GM13976 (cell line): ENCODE data around the gene PLEKHH2.

ENCODE experiments used
- DNase-seq: peaks from one replicate; pipeline ENCODE4 v3.0.0; 2012; ENCODE audit warnings: low spot score
- CTCF ChIP-seq: IDR thresholded peaks from 2 replicates; pipeline ENCODE4 v1.5.1; 2012; ENCODE audit warnings: borderline replicate concordance, mild to moderate bottlenecking; ENCODE audit not compliant: insufficient read depth; ENCODE audit errors: extremely low read depth, missing control alignments, control extremely low read depth
- in situ Hi-C: fragments of 300-500 bp; cut with MboI; formaldehyde crosslinking; loops from one replicate; pipeline ENCODE4 v1.12.0; 2022; ENCODE audit warnings: low sequenced_read_pairs, mixed read lengths, inconsistent platforms; ENCODE audit not compliant: unreplicated experiment

The PLEKHH2 gene

GRCh38 chr2:43743706-43744105, 106.6 kb downstream of the PLEKHH2 start:
- DNase-seq, result no peak
- no peak for TF ChIP-seq CTCF
- in situ Hi-C loops, result no loop called here

- in situ Hi-C loops, result no loop called here
- DNase-seq, result no peak
- TF ChIP-seq CTCF, result no peak
These were observed 108.4 kb downstream of the PLEKHH2 start for GRCh38 chr2:43745457-43745856.

- no peak for DNase-seq
- TF ChIP-seq CTCF, result no peak
- in situ Hi-C loops, result no loop called here
These were observed 111.3 kb downstream of the PLEKHH2 start for GRCh38 chr2:43748333-43748732.

GRCh38 chr2:43749583-43749982, 112.5 kb downstream of the PLEKHH2 start:
- in situ Hi-C loops, result no loop called here
- no peak for TF ChIP-seq CTCF

GRCh38 chr2:43751476-43751990, 114.5 kb downstream of the PLEKHH2 start:
- no peak for TF ChIP-seq CTCF
- DNase-seq, result no peak

More at GRCh38 chr2:43749583-43749982, 112.5 kb downstream of the PLEKHH2 start:
- DNase-seq, result no peak

GRCh38 chr2:43752302-43752701, 115.2 kb downstream of the PLEKHH2 start:
- DNase-seq, result no peak
- TF ChIP-seq CTCF, result no peak
- in situ Hi-C loops, result no loop called here

More at GRCh38 chr2:43751476-43751990, 114.5 kb downstream of the PLEKHH2 start:
- in situ Hi-C loops, result no loop called here

GRCh38 chr2:43754180-43754579, 117.1 kb downstream of the PLEKHH2 start:
- in situ Hi-C loops, result no loop called here
- no peak for DNase-seq
- TF ChIP-seq CTCF, result no peak
